Left kidney (tissue), 2 donors: ENCODE results near the gene STAB1. TPM values are rescaled to one million over a fixed set of nuclear protein-coding genes. Genes with fewer than 3 reads are reported as not detected.
A peak's percentile ranks its signal among the peaks of the same experiment; 100 is the strongest.

Experiments used
- DNase-seq: peaks from one replicate; pipeline ENCODE4 v3.0.0-alpha.2; 2013
- polyA plus RNA-seq: library from polyadenylated mRNA; unstranded; fragments of 120-200 nt; gene quantifications from one replicate; pipeline ENCODE4 v1.2.1, GENCODE V29; 2013; ENCODE audit not compliant: insufficient read length

The STAB1 gene
- polyA plus RNA-seq, 1 donor, result 37.6 TPM

DNA sequence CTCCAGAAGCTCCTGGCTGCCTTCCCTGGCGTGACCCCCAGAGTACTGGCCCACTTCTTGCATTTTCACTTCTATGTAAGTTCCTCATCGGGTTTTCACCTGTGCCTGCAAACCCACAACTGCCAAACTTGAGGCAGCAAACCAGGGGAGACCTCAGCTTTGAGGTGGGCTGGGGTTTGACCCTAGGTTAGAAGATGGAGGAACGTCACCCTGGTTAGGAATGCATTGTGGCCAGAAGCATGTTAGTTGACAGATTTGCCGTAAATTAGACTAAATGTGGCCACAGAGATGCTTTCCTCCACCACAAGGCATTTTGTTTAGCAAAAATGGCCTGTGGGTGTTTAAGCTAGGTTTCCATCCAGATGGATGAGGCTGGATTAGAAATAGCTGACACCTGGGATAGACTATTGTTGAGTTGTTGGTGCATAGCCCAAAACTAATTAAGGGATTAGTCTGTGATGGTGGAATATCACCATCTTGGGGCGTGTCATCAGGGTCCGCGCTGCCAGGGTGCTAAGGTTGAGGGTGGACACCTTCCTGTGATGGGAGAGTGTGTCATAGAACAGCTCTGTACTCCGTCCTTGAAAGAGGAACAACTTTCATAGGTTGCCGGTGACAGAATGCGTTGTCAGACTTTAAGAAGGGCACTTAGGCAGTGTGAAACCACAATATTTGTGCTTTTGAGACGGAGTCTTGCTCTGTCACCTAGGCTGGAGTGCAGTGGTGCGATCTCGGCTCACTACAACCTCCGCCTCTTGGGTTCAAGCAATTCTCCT, 36.2 kb upstream of the STAB1 start:
- DNase-seq, result no peak

DNA sequence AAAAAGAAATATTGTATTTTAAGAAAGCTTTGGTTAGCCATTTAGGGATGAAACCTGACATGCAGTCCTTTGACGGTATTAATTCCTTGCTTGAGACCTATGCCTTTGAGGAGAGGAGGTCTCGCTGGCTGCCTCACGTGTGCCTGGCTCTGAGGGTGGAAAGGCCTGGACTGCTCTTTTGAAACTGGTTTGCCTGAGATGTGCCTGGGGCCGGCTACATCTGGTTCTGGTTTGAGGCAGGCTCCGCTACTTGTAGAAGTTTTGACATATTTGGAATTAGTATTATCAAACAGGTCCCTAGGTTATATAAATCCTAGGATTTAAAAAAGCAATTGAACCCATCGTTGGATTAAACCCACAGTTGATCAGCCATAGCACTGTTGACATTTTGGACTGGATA, 33.3 kb upstream of the STAB1 start:
- no peak for DNase-seq

DNA sequence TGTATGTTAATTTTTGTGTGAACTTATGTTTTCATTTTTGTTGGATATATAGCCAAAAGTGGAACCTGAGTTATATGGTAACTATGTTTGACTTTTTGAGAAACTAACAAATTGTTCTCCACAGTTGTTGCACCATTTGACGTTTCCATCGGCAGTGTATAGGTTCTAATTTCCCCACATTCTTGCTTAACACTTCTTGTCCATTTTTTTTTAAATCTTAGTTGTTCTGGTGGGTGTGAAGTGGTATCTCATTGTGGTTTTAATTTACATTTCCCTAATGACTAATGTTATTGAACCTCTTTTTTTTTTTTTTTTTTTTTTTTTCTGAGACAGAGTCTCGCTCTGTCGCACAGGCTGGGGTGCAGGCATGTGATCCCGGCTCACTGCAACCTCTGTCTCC, 31.7 kb upstream of the STAB1 start:
- no peak for DNase-seq

DNA sequence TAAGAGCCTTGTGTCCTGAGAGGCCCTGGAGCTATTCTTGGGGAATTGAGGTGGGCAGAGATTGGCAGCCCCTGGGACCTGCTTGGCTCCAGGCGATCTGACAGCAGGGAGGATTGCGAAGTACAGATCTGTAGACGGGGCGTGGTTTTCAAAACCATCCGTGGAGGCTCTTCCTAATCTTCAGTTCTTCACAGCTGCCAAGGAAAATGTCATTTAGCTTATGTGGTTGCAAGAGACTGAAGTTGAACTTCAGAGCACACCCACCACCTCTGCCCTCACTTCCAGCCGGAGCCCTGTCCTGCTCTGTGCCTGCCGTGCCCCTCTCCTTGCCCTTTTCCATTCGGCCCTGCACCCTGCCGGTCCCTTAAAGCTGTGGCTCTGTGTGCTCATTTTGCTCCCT, 26.8 kb upstream of the STAB1 start:
- DNase-seq, result no peak

DNA sequence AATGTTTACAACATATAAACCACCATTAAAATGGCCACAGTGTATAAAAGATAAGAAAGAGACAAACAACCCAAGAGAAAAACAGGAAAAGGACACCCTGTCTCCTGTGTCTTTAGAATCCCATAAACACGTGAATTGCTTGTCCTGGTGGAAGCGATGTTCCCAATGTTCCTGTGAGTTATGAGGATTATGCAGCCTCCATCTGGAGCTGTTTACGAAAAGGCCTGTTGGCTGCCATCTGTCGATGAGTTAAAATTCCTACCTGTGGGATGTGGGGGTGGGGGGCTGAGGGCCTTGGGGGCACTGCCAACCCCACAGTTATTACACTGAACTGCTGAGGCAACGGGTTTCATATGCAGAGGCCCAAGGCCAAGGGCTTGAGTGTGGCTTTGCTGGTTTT, 26.1 kb upstream of the STAB1 start:
- no peak for DNase-seq

DNA sequence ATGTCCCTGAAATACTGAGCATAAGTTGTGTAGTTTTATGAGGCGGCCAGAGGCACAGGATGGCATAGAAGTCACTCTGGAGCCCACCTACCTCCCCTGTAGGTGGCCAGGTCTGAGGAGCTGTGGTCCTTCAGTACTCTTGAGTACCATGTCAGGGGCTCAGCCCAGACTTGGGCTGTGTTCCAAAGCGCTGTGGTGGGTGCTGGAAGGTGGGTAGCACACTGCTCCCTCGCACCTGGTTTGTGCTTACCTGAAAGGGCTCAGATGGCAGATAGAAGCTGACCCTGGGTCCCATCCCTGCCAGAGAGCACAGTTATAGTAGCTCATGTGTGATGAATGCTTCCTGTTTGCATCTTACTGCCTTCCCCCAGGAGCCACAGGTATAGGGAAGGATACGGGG, 24.2 kb upstream of the STAB1 start:
- no peak for DNase-seq

DNA sequence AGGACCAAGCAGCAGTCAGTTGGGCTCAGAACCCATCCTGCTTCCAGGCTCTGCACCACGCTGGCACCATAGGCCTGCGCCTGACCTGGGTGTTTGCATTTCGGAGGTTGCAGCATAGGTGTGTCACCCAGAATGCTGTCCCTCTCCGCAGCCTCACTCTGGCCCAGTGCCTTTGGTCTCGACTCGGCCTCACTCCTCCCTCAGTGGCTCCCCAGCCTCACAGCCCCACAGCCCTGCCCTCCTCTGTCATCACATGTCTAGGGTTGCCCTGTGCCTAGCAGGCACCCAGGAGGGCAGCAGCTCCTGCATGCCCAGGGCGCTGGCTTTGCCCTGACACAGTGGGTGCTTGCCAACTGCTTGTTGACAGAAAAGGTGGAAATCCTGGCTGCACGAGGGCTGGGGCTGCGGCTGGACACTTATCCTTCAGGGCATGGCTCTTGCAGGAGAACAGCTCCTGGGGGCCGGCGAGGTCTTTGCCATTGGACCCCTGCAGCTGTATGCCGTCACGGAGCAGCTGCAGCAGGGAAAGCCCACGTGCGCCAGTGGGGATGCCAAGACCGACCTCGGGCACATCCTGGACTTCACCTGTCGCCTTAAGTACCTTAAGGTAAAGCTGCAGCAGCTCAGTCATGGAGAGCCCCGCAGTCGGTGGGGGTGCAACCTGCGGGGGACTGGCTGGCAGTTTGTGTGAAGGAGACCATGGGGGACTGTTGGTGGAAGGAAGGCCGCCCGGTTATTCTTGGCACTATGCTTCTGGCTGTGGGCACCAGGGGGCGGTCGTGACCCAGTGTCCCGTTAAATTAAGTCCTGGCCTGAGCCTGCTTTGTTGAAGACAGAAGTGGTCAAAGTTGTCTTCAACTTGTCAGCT, 23.5 kb upstream of the STAB1 start:
- no peak for DNase-seq

DNA sequence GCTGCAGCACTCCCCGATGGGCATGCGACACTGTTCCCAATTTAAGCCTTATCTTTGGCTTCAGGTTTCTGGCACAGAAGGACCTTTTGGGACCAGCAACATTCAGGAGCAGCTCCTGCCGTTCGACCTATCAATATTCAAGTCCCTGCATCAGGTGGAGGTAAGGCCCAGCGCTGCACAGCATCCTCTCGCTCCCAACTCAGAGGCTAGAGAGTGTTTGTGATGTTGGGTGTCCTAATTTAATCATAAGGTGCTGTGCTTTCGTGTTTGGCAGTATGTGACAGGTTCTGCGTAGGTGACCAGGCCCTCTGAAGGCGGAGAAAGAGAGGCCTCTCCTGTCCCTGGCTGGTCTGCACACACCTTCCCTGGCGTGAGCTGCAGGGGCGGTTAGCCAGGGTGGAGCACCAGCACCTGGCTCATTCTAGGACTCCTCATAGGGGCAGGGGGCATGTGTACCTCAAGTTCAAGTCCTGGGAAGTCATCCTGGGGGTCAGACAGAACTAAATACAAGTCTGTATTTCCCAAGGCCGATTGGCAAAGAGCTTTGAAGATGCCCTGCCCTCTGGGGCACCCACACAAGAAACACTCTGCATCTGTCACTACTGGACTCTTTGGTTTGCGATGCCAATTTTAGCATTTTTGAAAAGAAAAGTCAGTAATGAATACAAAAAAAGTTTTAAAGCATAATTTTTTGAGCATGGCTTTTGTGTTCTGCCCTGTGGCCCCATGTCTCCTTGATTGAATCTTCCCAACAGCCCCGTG, 22.7 kb upstream of the STAB1 start:
- DNase-seq, result no peak

DNA sequence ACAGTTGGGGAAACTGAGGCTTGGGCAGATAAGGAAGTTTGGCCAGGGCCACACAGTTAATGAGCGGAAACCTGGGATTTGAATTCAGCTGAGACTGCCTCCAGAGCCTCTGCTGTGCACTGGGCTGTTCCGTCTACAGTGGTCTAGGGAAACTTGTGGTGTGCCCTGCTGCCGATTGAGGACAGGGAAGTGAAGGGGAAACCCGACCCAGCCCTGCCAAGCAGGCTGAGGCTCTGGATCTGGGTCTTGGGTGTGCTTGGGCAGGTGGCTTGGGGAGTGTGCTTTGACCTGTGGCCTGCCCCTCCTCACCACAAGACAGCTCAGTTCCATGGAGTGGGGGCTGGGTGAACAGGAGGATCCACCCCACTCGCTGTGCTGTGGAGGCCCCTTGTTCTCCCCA, 22.1 kb upstream of the STAB1 start:
- no peak for DNase-seq

DNA sequence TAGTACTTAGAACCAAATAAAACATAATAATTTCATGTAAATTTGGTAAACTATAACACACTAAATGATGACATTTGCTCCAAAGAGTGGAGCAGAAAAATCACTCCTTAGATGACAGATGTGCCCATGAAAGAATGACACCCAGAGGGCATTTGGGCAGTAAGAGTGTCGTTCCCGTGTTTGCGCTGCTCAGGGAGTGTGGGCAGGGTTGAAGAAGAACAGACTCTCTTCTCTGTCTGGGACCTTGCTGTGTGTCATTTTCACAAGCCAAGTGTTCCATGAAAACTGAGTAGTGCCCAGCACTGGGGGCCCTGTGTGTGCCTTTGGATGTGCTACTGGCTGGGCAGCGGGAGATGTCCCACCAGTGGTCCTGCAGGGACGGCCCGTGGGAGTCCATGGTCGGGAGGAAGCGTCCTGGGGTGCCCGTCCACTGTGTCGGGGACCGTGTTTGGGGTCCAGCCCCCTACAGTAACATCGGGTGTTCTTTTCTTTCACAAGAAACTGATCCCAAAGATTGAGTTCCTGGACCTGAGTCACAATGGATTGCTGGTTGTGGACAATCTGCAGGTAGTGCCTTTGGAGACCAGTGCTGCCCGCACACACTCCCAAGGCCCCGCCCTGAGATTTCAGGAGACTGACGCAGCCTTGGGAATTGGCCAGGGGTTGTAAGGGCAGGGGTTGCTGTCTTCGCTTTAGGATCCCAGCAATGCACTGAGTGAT, 17.9 kb upstream of the STAB1 start:
- no peak for DNase-seq

DNA sequence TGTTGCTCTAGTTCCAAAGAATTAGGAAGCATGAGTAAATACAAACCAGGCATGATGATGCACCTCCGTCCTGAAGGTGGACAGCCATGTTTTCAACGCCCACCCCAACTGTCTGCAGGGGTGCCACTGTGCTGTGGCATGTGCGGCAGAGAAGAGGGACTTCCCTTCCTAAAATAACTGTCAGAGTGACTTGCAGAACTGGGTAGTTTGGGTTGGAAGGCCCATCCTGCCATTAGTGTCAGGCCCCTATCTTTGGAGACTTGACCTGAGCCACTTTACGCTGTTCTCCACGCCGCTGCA, 17.4 kb upstream of the STAB1 start:
- no peak for DNase-seq

DNA sequence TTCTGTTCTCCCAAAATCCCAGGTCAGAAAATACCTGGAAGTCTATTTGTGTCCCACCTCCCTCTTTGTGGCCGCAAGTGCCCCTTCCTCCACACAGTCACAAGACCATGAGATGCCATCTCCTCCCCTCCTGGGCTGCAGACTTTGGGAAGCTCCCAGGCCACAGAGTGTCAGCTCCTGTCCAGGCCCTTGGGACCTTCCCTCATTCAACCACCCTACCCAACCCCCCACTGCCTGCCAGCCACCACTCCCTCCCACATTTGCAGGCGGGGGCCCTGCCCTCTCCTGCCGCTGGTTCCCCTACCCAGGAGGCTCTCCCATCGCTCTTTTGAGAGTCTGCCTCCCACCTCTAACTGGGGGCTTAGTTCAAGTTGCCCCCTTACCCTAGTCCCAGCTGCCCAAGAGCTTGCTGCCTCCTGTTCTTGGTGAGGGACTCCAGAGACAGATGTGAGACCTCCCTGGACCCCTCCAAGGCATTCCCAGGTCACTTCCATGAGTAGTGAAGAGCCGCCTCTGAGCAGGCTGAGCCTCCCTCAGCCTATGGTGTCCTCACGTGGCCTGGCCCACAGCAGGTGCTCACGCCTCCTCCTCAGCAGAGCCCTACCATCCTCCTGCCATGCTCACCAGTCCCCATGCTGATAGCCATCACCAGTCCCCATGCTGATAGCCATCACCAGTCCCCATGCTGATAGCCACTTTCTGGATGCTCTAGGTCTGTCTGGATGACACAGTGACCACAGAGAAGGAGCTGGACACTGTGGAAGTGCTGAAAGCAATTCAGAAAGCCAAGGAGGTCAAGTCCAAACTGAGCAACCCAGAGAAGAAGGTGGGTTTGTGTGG, 15.9 kb upstream of the STAB1 start:
- no peak for DNase-seq

DNA sequence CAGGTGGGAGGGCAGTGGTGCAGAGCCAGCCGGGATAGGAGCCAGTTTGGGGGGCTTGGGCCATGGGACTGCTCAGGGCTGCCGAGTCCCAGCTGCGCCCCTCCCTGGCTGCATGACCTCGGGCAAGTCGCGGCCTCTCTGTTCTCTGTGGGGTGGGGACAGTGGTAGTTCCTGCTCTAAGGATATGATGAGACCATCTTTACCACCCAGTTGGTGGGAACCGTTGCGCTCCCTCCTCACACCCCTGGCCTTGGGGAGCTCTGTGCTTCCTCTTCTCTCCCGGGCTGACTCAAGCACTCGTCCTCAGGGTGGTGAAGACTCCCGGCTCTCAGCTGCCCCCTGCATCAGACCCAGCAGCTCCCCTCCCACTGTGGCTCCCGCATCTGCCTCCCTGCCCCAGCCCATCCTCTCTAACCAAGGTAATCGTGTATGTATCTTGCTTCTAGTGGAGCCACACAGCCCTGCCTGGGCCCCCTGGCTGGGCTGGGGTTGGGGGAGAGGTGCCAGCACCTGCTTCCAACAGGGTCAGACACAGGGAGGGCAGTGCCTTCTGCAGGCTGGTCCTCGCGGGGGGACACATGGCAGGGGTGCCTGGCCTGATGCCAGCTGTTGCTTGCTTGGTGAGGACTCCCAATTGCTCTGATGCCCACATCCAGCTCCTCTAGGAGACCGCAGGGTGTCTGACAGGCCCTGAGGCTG, 15.1 kb upstream of the STAB1 start:
- no peak for DNase-seq

DNA sequence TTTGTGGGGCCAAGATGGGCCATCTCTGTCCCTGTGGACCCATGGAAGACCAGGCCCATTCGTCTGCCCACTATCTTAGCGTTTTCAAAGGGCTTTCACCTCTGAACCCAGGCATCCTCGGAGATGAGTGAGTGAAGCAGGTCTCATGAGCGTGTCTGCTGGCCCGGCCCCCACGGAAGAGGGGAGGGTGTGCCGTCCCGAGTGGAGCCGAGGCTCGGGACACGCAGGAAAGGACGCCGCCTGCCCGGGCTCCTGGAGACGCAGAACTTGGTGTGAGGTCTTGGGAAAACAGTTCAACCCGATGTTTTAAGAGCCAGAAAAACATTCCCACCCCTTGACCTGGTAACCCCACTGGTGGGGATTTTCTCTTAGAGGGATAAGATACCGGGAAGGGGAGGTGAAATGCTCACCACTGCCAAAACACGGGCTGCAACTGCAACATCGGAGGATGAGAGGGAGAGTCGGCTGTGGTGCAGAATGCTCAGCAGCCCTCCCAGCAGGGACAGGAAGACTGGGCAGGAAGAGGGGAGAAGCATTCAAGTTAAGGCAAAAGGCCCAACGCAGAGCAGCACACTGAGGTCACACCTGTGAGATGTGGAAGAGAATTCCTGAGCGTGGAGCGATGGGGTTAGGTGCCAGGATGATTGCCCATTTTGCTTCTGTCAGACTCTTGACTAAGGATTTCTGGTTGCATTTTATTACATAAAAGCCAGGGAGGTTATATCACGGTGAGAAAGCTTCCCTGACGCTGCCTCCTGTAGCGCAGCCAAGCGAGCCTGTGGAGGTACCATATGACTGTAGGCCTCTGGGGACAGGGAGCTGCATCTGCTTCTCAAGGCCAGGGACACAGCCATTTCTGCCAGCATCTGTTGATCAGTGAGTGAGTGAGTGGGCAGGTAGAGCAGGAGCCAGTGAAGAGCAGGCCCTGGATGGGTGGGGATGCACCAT, 14.1 kb upstream of the STAB1 start:
- DNase-seq, result no peak

DNA sequence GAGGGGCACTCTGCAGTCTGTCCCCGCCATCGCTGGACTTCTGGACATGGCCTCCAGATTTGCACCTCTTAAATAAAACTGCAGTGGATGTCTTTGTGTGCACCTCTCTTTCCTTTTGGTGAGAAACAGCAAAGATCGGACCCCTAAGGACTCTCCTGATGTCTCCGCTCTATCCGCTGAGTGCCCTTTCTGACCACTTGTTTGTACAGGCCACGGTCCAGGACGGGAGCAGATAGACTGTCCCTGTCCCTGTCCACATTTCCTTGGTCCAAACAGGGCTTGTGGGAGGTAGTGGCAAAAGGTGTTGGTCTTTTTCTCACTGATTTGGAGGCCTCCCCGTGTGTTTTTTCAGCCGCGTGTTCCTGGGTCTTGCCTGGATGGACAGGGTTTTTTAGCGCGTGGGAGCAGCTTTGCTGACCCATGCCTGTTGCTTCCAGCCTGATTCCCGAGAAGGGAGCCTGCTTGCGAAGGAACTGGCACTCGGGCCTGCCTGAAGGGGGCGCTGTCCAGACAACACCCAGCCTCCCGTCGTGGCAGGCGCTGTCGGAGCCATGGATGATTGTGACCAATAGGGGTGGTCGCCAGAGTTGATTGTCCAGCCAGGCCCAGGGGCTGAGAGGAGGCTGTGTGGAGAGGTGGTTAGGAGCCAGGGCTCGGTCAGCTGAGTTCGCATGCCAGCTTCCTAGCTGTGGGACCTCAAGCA, 13.2 kb upstream of the STAB1 start:
- no peak for DNase-seq

DNA sequence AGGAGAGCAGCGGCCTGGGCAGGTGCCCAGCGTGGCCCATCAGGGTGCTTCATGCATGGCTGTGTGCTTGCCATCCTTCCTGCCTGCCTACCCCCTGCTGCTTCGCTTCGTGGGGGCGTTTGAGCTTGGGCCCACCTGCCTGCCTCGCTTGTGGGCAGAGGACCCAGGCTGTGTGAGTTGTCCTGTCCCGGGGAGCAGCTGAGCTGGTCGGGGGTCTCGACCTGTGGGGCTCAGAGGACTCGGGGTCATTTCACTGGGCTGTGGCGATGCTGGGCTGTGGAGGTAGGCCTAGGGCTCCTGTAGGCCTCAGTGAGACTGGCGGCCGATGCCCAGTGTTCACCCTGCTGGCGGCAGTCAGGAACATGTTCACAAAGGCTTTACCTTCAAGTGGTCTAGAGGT, 12.1 kb upstream of the STAB1 start:
- no peak for DNase-seq

DNA sequence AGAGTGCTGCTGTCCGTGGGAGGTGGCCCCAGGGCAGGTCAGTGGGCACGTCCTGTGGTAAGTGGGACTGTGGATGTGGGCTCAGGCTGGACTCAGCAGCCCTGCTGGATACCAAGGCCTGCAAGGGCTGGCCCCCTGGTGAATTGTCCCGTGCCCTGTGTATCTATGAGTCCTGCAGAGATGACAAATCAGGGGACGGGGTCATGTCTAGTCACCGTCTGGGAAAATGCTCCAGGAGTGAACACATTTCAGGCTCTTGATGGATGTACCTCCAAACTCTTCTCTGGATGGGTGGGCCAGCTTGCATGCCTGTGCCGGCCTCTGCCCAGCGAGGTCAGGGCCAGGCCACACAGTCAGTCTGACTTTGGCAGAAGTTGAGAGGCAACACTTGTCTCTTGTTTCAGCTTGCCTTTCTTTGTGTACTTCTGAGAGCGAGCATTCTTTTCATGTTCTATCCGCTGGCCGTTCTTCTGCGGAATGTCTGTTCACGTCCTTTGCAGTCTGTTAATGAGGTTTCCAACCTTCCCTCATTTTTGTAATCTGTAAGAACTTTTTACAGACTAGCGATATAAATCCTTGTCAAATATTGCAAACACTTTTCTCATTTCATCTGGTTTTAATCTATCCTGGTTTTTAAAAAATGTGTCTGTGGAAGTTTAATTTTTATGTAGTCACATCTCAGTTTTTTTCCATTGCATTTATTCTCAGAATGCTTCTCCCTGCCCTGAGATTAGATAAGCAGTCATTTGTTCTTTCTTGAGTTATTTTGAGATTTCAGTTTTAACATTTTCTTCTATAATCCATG, 11.4 kb upstream of the STAB1 start:
- peak; percentile 24 for DNase-seq
